ENCODE data around the gene VPS11. TPM values are rescaled to one million over a fixed set of nuclear protein-coding genes. Genes with fewer than 3 reads are reported as not detected.

The VPS11 gene
- total RNA-seq, 2 experiments from 2014 or later, result 19.2 to 21.1 TPM

DNA sequence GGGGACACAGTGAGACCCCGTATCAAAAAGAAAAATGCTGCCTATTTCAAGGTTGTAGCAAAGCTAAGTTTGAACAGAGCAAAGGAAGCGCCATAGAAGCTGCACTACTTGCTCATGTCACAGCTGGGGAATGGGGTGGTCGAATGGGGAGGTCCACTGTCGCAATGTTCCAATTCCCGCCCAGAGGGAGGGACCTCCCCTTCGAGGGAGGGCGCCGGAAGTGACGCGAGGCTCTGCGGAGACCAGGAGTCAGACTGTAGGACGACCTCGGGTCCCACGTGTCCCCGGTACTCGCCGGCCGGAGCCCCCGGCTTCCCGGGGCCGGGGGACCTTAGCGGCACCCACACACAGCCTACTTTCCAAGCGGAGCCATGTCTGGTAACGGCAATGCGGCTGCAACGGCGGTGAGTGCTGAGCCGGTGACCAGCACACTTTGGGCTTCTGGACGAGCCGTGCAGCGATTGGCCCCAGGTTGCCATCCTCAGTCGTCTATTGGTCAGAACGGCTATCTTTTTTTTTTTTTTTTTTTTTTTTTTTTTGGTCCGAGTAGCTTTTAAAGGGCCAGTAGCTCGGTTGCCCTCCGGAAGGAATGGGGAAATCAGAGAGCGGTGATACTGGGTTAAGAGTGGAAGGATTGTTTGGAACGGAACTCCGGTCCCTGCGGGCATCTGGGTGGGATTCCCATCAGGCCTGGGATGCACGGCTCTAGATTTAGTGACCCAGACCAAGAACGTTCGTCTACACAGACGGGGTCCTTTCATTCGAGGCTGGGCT lies 17.2 kb downstream of the VPS11 start, which contains the start of gene HMBS:
Gene HMBS, plus strand, starts transcription at position 219 of the 774 bp plus-strand sequence. Its CDS starts 153 bp downstream, at position 372.
- Mint-ChIP-seq H3K36me3 (peaks cover 6% of the 10 kb centered on the region), H3K9me3 (no peaks in the 10 kb centered on the region), H3K27ac (peak within 1 kb of the TSS; percentile 95), H3K4me3 (peak within 1 kb of the TSS; percentile 98), H3K4me1 (ENCODE audit: low read depth) (peaks cover 21% of the 10 kb centered on the region), H3K27me3 (no peaks in the 10 kb centered on the region)
- peak; percentile 93 for DNase-seq
- intact Hi-C loops (cut with micrococcal nuclease), result loop anchor here (1.0 to 2.0 kb wide), 3 partner anchors 10 to 36 kb away; partner anchors contain the start of genes HINFP and VPS11
- ChIA-PET POLR2A (interaction anchor here (0.6 to 4.5 kb wide), 10 partner anchors 10 to 458 kb away, joined by 3 to 41 read pairs (median 5); partner anchors contain the start of genes C2CD2L, DPAGT1, HYOU1 and TRAPPC4), CTCF (interaction anchor here (0.6 to 2.6 kb wide), 8 partner anchors 9 to 155 kb away, joined by 3 to 10 read pairs (median 3); partner anchors contain the start of gene VPS11)

GRCh38 chr11:119085437-119085847 lies 17.8 kb downstream of the VPS11 start:
- Mint-ChIP-seq H3K4me1 (ENCODE audit: low read depth) (peaks cover 21% of the 10 kb centered on the region), H3K9me3 (no peaks in the 10 kb centered on the region), H3K27me3 (no peaks in the 10 kb centered on the region), H3K27ac (peak overlapping the region; percentile 95), H3K4me3 (peak overlapping the region; percentile 98), H3K36me3 (peaks cover 10% of the 10 kb centered on the region)
- CTCF ChIA-PET, result interaction anchor here (0.8 to 2.6 kb wide), 6 partner anchors 9 to 199 kb away, joined by 3 to 10 read pairs (median 4); partner anchors contain the start of genes CBL, DPAGT1 and VPS11
- peak; percentile 61 for DNase-seq
- intact Hi-C loops (cut with micrococcal nuclease), result loop anchor here (1.0 to 2.0 kb wide), 3 partner anchors 10 to 35 kb away; partner anchors contain the start of genes HINFP and VPS11
- POLR2A ChIA-PET, result interaction anchor here (0.6 to 4.5 kb wide), 9 partner anchors 9 to 458 kb away, joined by 3 to 41 read pairs (median 6); partner anchors contain the start of genes C2CD2L, DPAGT1, HYOU1 and TRAPPC4

GRCh38 chr11:119087123-119087522 lies 19.5 kb downstream of the VPS11 start:
- CTCF ChIA-PET, result no interaction called here
- peaks cover 6% of the 10 kb centered on the region for H3K36me3 Mint-ChIP-seq
- H3K4me1 Mint-ChIP-seq (ENCODE audit: low read depth), result peaks cover 28% of the 10 kb centered on the region
- intact Hi-C loops (cut with micrococcal nuclease), result no loop called here
- H3K4me3 Mint-ChIP-seq, result no peak overlapping the region
- H3K27ac Mint-ChIP-seq, result no peak overlapping the region
- POLR2A ChIA-PET, result interaction anchor here (4.5 kb wide), 1 partner anchor 7 kb away, joined by 41 read pairs; a partner anchor contains a TSS
- no peak for DNase-seq
- H3K27me3 Mint-ChIP-seq, result no peaks in the 10 kb centered on the region
- H3K9me3 Mint-ChIP-seq, result no peaks in the 10 kb centered on the region

- Mint-ChIP-seq H3K36me3 (peaks cover 13% of the 10 kb centered on the region), H3K27ac (no peak overlapping the region), H3K9me3 (no peaks in the 10 kb centered on the region), H3K4me1 (ENCODE audit: low read depth) (peaks cover 35% of the 10 kb centered on the region), H3K4me3 (no peak overlapping the region), H3K27me3 (no peaks in the 10 kb centered on the region)
- no peak for DNase-seq
- CTCF ChIA-PET, result no interaction called here
- POLR2A ChIA-PET, result no interaction called here
- intact Hi-C loops (cut with micrococcal nuclease), result no loop called here
Measured at GRCh38 chr11:119087747-119088241, 20.2 kb downstream of the VPS11 start.

DNA sequence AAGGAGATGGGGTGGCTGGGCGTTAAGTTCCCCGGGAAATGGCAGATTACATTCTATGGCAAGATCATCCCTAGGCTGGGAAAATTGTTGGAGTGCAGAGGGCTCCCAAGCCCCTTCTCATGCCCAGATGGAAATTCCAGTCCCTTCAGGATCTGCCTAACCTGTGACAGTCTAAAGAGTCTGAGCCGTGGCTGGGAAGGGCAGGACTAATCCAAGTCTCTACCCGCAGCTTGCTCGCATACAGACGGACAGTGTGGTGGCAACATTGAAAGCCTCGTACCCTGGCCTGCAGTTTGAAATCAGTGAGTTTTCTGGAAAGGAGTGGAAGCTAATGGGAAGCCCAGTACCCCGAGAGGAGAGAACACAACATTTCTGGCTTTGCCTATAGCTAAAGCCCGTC lies 20.8 kb downstream of the VPS11 start:
- Mint-ChIP-seq H3K27me3 (no peaks in the 10 kb centered on the region), H3K36me3 (peaks cover 19% of the 10 kb centered on the region), H3K4me3 (no peak overlapping the region), H3K9me3 (no peaks in the 10 kb centered on the region), H3K4me1 (ENCODE audit: low read depth) (peaks cover 40% of the 10 kb centered on the region), H3K27ac (no peak overlapping the region)
- ChIA-PET POLR2A (no interaction called here), CTCF (no interaction called here)
- intact Hi-C loops (cut with micrococcal nuclease), result no loop called here
- DNase-seq, result no peak

DNA sequence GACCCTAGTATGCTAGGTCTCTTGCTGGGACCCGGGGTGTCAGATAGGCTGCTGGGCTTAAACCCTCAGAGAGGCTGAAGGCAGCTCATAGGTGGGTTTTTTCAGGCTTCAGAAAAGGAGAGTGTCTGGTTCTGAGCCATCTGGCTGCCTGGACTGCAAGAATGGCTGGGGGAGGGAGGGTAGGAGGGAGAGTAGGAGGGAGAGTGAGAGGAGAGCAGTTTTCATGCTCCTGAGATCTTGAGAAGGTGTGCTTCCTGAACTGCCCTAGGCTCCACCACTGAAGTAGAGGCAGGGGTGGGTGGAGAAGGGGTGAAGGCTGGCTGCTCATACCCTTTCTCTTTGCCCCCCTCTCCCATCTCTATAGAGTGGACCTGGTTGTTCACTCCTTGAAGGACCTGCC lies 21.7 kb downstream of the VPS11 start:
- no peak overlapping the region for H3K4me3 Mint-ChIP-seq
- no peak for DNase-seq
- H3K36me3 Mint-ChIP-seq, result peaks cover 28% of the 10 kb centered on the region
- H3K27ac Mint-ChIP-seq, result no peak overlapping the region
- CTCF ChIA-PET, result no interaction called here
- no peaks in the 10 kb centered on the region for H3K9me3 Mint-ChIP-seq
- intact Hi-C loops (cut with micrococcal nuclease), result no loop called here
- POLR2A ChIA-PET, result no interaction called here
- peaks cover 39% of the 10 kb centered on the region for H3K4me1 Mint-ChIP-seq (ENCODE audit: low read depth)
- no peaks in the 10 kb centered on the region for H3K27me3 Mint-ChIP-seq

DNA sequence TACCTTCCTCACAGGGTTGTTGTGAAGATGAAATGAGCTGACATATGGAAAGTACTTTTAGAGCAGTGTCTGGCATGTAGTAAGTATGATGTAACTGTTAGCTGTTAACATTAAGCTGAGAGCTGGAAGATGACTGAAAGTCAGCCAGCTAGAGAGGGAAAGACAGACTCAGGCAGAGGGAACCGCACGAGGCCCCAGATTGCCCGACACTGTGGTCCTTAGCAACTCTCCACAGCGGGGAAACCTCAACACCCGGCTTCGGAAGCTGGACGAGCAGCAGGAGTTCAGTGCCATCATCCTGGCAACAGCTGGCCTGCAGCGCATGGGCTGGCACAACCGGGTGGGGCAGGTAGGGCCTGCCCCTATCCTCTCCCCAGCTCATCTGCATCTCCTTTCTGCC lies 23.6 kb downstream of the VPS11 start:
- Mint-ChIP-seq H3K36me3 (peaks cover 38% of the 10 kb centered on the region), H3K27me3 (peaks cover 3% of the 10 kb centered on the region), H3K4me3 (no peak overlapping the region), H3K4me1 (ENCODE audit: low read depth) (peaks cover 34% of the 10 kb centered on the region), H3K27ac (no peak overlapping the region), H3K9me3 (no peaks in the 10 kb centered on the region)
- POLR2A ChIA-PET, result interaction anchor here (1.6 kb wide), 1 partner anchor 24 kb away, joined by 3 read pairs; no protein-coding TSS in a partner anchor
- intact Hi-C loops (cut with micrococcal nuclease), result no loop called here
- DNase-seq, result no peak
- CTCF ChIA-PET, result interaction anchor here (1.0 to 1.2 kb wide), 2 partner anchors 9 to 232 kb away, joined by 3 to 4 read pairs; no protein-coding TSS in a partner anchor

DNA sequence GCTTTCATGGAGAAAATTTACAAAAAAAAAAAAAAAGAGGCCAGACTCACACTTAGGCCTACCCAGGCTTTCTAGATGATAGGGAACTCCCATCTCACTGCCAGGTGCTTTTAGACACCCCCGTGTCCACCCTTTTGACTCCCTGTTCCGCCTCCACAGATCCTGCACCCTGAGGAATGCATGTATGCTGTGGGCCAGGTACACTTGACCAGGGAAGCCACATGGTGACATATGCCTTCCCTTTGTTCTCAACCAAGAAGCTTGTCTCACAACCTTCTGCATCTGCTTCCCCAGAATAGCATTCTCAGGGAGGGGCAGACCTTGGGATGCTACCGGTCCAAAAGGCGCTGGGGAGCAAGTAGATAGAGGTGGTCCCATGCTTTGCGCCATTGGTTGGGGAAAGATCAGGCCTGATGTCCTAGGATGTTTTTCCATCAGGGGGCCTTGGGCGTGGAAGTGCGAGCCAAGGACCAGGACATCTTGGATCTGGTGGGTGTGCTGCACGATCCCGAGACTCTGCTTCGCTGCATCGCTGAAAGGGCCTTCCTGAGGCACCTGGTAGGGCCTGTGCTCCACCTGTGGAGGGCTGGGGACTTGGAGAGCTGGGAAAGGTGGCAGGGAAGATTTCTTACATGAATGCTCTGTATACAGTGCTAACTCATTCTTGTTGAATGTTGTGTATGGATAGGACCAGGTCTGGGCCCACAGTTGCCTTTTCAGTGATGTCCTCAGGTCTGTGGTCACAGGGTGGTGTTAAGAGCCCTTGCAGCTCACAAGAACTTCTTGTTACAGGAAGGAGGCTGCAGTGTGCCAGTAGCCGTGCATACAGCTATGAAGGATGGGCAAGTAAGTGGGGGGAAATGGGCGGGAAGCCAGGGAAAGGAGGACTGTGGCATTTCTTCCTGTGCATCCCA lies 24.6 kb downstream of the VPS11 start:
- Mint-ChIP-seq H3K4me3 (peak overlapping the region; percentile 95), H3K27me3 (peaks cover 3% of the 10 kb centered on the region), H3K36me3 (peaks cover 42% of the 10 kb centered on the region), H3K9me3 (no peaks in the 10 kb centered on the region), H3K27ac (peak overlapping the region; percentile 24), H3K4me1 (ENCODE audit: low read depth) (peaks cover 34% of the 10 kb centered on the region)
- no peak for DNase-seq
- ChIA-PET CTCF (interaction anchor here (1.2 kb wide), 1 partner anchor 230 kb away, joined by 4 read pairs; no protein-coding TSS in a partner anchor), POLR2A (interaction anchor here (0.5 to 1.6 kb wide), 5 partner anchors 14 to 173 kb away, joined by 3 to 5 read pairs (median 3); partner anchors contain the start of gene HINFP)
- intact Hi-C loops (cut with micrococcal nuclease), result no loop called here

GRCh38 chr11:119092880-119093842 lies 25.5 kb downstream of the VPS11 start:
- peak overlapping the region; percentile 94 for H3K27ac Mint-ChIP-seq
- H3K36me3 Mint-ChIP-seq, result peaks cover 49% of the 10 kb centered on the region
- intact Hi-C loops (cut with micrococcal nuclease), result no loop called here
- ChIA-PET CTCF (interaction anchor here (1.1 kb wide), 1 partner anchor 9 kb away, joined by 3 read pairs; the partner anchor contains the start of gene HMBS), POLR2A (interaction anchor here (0.5 to 3.3 kb wide), 11 partner anchors 8 to 230 kb away, joined by 3 to 56 read pairs (median 6); partner anchors contain the start of genes C2CD2L, HINFP, HMBS and HYOU1)
- H3K27me3 Mint-ChIP-seq, result peaks cover 3% of the 10 kb centered on the region
- no peaks in the 10 kb centered on the region for H3K9me3 Mint-ChIP-seq
- H3K4me3 Mint-ChIP-seq, result peak overlapping the region; percentile 95
- H3K4me1 Mint-ChIP-seq (ENCODE audit: low read depth), result peaks cover 29% of the 10 kb centered on the region
- DNase-seq, result no peak
